Esophagus muscularis mucosa (tissue), 3 donors: ENCODE results near the gene PHF20.

Experiments
- CTCF ChIP-seq, 3 experiments: fragments of 200-600 bp in 2 of 3; fragments of 450-650 bp in 1 of 3; sonication (generic) in 2 of 3; IDR thresholded peaks; one replicate each; pipeline ENCODE4 v1.5.1; 2017 to 2019; ENCODE audit warnings: antibody characterized with exemption in 3 of 3, mild to moderate bottlenecking in 2 of 3, moderate library complexity in 1 of 3
- POLR2AphosphoS5 ChIP-seq, 2 donors: sonication (generic); formaldehyde crosslinking; IDR thresholded peaks; one replicate each; pipeline ENCODE4 v1.6.1; 2017; ENCODE audit warnings: antibody characterized with exemption in 2 of 2

- TF ChIP-seq CTCF (IDR thresholded peaks at IDR 0.05) (no peak), POLR2AphosphoS5 (IDR thresholded peaks at IDR 0.05) (no peak)
Measured at GRCh38 chr20:35887393-35888064, 115.7 kb downstream of the PHF20 start.
